Activated naive CD8-positive, alpha-beta T cell treated with anti-CD3 and anti-CD28 coated beads for 36 hours (primary cell): ENCODE results near the gene DEAF1. TPM values are rescaled to one million over a fixed set of nuclear protein-coding genes. Genes with fewer than 3 reads are reported as not detected.

ENCODE experiments used
- DNase-seq: peaks from one replicate; pipeline ENCODE4 v3.0.0; 2021
- H3K27ac Mint-ChIP-seq: one replicate; pipeline ENCODE4 v1.8.0; 2022; ENCODE audit warnings: mild to moderate bottlenecking, moderate library complexity, mixed read lengths
- H3K27me3 Mint-ChIP-seq: one replicate; pipeline ENCODE4 v1.8.0; 2022; ENCODE audit warnings: mild to moderate bottlenecking, mixed read lengths
- H3K36me3 Mint-ChIP-seq: one replicate; pipeline ENCODE4 v1.8.0; 2021; ENCODE audit warnings: mild to moderate bottlenecking, mixed read lengths
- H3K4me1 Mint-ChIP-seq: one replicate; pipeline ENCODE4 v1.8.0; 2021; ENCODE audit warnings: mixed read lengths
- H3K4me3 Mint-ChIP-seq: one replicate; pipeline ENCODE4 v1.8.0; 2022; ENCODE audit warnings: mild to moderate bottlenecking, moderate library complexity, mixed read lengths
- H3K9me3 Mint-ChIP-seq: one replicate; pipeline ENCODE4 v1.8.0; 2022; ENCODE audit warnings: mixed read lengths
- total RNA-seq, 2 experiments: library from RNA; stranded (reverse); gene quantifications; one replicate each; pipeline ENCODE4 v1.2.3, GENCODE V29; 2021

The DEAF1 gene
- total RNA-seq, 2 experiments from 2014 or later: 46.1 to 49.7 TPM

GRCh38 chr11:605286-606129 lies 89.5 kb downstream of the DEAF1 start:
- H3K27ac Mint-ChIP-seq: no peak overlapping the region
- no peaks in the 10 kb centered on the region for H3K27me3 Mint-ChIP-seq
- H3K4me3 Mint-ChIP-seq: no peak overlapping the region
- no peaks in the 10 kb centered on the region for H3K9me3 Mint-ChIP-seq
- H3K36me3 Mint-ChIP-seq: peaks cover 8% of the 10 kb centered on the region
- peaks cover 4% of the 10 kb centered on the region for H3K4me1 Mint-ChIP-seq
- DNase-seq: no peak

DNA sequence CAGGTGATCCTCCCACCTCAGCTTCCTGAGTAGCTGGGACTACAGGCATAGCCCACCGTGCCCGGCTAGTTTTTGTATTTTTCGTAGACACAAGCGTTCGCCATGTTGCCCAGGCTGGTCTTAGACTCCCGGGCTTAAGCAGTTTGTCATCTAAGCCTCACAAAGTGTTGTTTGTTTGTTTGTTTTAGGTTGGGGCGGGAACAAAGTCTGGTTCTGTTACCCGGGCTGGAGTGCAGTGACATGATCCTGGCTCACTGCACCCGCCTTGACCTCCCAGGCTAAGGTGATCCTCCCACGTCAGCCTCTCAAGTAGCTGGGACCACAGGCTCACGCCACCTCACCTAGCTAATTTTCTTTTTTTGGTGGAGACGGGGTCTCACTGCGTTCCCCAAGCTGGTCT lies 91.9 kb downstream of the DEAF1 start:
- no peaks in the 10 kb centered on the region for H3K9me3 Mint-ChIP-seq
- no peak for DNase-seq
- H3K4me1 Mint-ChIP-seq: peaks cover 4% of the 10 kb centered on the region
- H3K4me3 Mint-ChIP-seq: no peak overlapping the region
- H3K36me3 Mint-ChIP-seq: peaks cover 8% of the 10 kb centered on the region
- H3K27me3 Mint-ChIP-seq: no peaks in the 10 kb centered on the region
- H3K27ac Mint-ChIP-seq: no peak overlapping the region

GRCh38 chr11:601573-602245 lies 93.3 kb downstream of the DEAF1 start:
- Mint-ChIP-seq H3K9me3 (no peaks in the 10 kb centered on the region), H3K36me3 (peaks cover 11% of the 10 kb centered on the region), H3K27me3 (no peaks in the 10 kb centered on the region), H3K4me3 (no peak overlapping the region), H3K27ac (no peak overlapping the region), H3K4me1 (peaks cover 2% of the 10 kb centered on the region)
- no peak for DNase-seq

GRCh38 chr11:598005-598680 lies 96.9 kb downstream of the DEAF1 start:
- Mint-ChIP-seq H3K36me3 (peaks cover 21% of the 10 kb centered on the region), H3K4me1 (no peaks in the 10 kb centered on the region), H3K27ac (no peak overlapping the region), H3K4me3 (no peak overlapping the region), H3K9me3 (no peaks in the 10 kb centered on the region), H3K27me3 (no peaks in the 10 kb centered on the region)
- no peak for DNase-seq

- Mint-ChIP-seq H3K9me3 (no peaks in the 10 kb centered on the region), H3K27me3 (no peaks in the 10 kb centered on the region), H3K27ac (no peak overlapping the region), H3K4me1 (no peaks in the 10 kb centered on the region), H3K4me3 (no peak overlapping the region), H3K36me3 (peaks cover 26% of the 10 kb centered on the region)
- DNase-seq: no peak
Measured at GRCh38 chr11:597166-597725, 97.8 kb downstream of the DEAF1 start.

- H3K4me3 Mint-ChIP-seq: no peak overlapping the region
- H3K36me3 Mint-ChIP-seq: peaks cover 24% of the 10 kb centered on the region
- no peak for DNase-seq
- no peaks in the 10 kb centered on the region for H3K27me3 Mint-ChIP-seq
- no peak overlapping the region for H3K27ac Mint-ChIP-seq
- H3K4me1 Mint-ChIP-seq: no peaks in the 10 kb centered on the region
- H3K9me3 Mint-ChIP-seq: no peaks in the 10 kb centered on the region
Measured at GRCh38 chr11:596374-596773, 98.6 kb downstream of the DEAF1 start.

- H3K27ac Mint-ChIP-seq: no peak overlapping the region
- no peaks in the 10 kb centered on the region for H3K27me3 Mint-ChIP-seq
- no peak overlapping the region for H3K4me3 Mint-ChIP-seq
- H3K4me1 Mint-ChIP-seq: no peaks in the 10 kb centered on the region
- DNase-seq: no peak
- H3K36me3 Mint-ChIP-seq: peaks cover 23% of the 10 kb centered on the region
- H3K9me3 Mint-ChIP-seq: no peaks in the 10 kb centered on the region
Measured at GRCh38 chr11:595400-595799, 99.6 kb downstream of the DEAF1 start.

Other genes starting within 250 kb of the DEAF1 start
- gene PTDSS2, start 244.9 kb downstream of the DEAF1 start, total RNA-seq: 10 to 100 TPM; 17.3 to 18.2 TPM
- 10 to 100 TPM; 94.7 to 97.2 TPM for gene RNH1, start 188.0 kb downstream of the DEAF1 start, total RNA-seq
- gene HRAS, start 159.6 kb downstream of the DEAF1 start, total RNA-seq: 10 to 100 TPM; 46.0 to 48.7 TPM
- 1 to 10 TPM; 1.4 to 2.2 TPM for gene LRRC56, start 157.7 kb downstream of the DEAF1 start, total RNA-seq
- 1 to 10 TPM; 1.2 to 1.3 TPM for gene LMNTD2, start 134.5 kb downstream of the DEAF1 start, total RNA-seq
- gene RASSF7, start 134.3 kb downstream of the DEAF1 start, total RNA-seq: 10 to 100 TPM in 1 of 2 experiments, 1 to 10 TPM in 1; 9.8 to 11.5 TPM
- 10 to 100 TPM; 42.3 to 44.3 TPM for gene PHRF1, start 118.8 kb downstream of the DEAF1 start, total RNA-seq
- gene IRF7, start 79.3 kb downstream of the DEAF1 start, total RNA-seq: 10 to 100 TPM; 60.6 to 61.2 TPM
- not detected for gene CDHR5, start 70.3 kb downstream of the DEAF1 start, total RNA-seq
- not detected for gene SCT, start 68.0 kb downstream of the DEAF1 start, total RNA-seq
- under 1 TPM; 0.26 to 0.37 TPM for gene DRD4, start 58.0 kb downstream of the DEAF1 start, total RNA-seq
- 1 to 10 TPM; 7.6 to 9.2 TPM for gene TMEM80, start 594 bp upstream of the DEAF1 start, total RNA-seq
- 10 to 100 TPM; 13.3 to 15.9 TPM for gene EPS8L2, start 11.0 kb upstream of the DEAF1 start, total RNA-seq
- 100 to 1,000 TPM; 231 to 243 TPM for gene TALDO1, start 52.2 kb upstream of the DEAF1 start, total RNA-seq
- gene GATD1, start 82.3 kb upstream of the DEAF1 start, total RNA-seq: 10 to 100 TPM; 47.7 to 51.9 TPM
- gene CEND1, start 94.9 kb upstream of the DEAF1 start, total RNA-seq: 1 to 10 TPM in 1 of 2 experiments, under 1 TPM in 1; 0.94 to 1.0 TPM
- 10 to 100 TPM; 54.4 to 56.5 TPM for gene SLC25A22, start 103.1 kb upstream of the DEAF1 start, total RNA-seq
- 10 to 100 TPM; 29.4 to 30.5 TPM for gene PIDD1, start 110.0 kb upstream of the DEAF1 start, total RNA-seq
- 1,000 to 10,000 TPM; 3,139 to 3,274 TPM for gene RPLP2, start 114.7 kb upstream of the DEAF1 start, total RNA-seq
- gene PNPLA2, start 123.7 kb upstream of the DEAF1 start, total RNA-seq: 10 to 100 TPM; 32.7 to 34.7 TPM
- gene CRACR2B, start 132.7 kb upstream of the DEAF1 start, total RNA-seq: 1 to 10 TPM in 1 of 2 experiments, under 1 TPM in 1; 0.76 to 1.1 TPM
- gene CD151, start 137.7 kb upstream of the DEAF1 start, total RNA-seq: 10 to 100 TPM; 47.3 to 51.1 TPM
- 100 to 1,000 TPM; 121 to 134 TPM for gene POLR2L, start 147.3 kb upstream of the DEAF1 start, total RNA-seq
- gene TSPAN4, start 147.6 kb upstream of the DEAF1 start, total RNA-seq: 10 to 100 TPM; 12.8 to 16.2 TPM
- gene CHID1, start 215.6 kb upstream of the DEAF1 start, total RNA-seq: 10 to 100 TPM; 73.1 to 81.6 TPM
- gene AP2A2, start 230.6 kb upstream of the DEAF1 start, total RNA-seq: 10 to 100 TPM; 26.3 to 30.3 TPM